Measurements from ENCODE around the gene STAB2. TPM values are rescaled to one million over a fixed set of nuclear protein-coding genes. Genes with fewer than 3 reads are reported as not detected.
A peak's percentile ranks its signal among the peaks of the same experiment; 100 is the strongest.

Gene STAB2
- polyA plus RNA-seq, 3 donors, result 1.1 to 2.0 (median 1.3) TPM

DNA sequence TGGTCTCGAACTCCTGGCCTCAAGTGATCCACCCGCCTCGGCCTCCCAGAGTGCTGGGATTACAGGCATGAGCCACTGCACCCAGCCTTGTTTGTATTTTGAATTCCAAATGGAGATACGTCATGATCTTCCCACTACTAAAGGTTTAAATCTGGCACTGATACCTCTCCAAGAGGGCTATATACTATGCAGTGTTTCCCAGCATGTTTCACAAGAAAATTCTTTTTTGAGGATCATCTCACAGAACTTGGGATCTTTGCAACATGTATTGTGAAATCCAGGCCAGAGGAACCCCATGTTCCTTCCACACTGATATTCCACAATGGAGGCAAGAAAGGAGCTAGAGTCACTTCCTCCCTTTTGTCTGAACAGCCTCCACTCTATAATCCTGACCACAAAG is 141.2 kb downstream of the STAB2 start:
- no peak for DNase-seq (ENCODE audit: extremely low read depth in 1 of 11, low read depth in 9 of 11, low spot score in 4 of 11)

DNA sequence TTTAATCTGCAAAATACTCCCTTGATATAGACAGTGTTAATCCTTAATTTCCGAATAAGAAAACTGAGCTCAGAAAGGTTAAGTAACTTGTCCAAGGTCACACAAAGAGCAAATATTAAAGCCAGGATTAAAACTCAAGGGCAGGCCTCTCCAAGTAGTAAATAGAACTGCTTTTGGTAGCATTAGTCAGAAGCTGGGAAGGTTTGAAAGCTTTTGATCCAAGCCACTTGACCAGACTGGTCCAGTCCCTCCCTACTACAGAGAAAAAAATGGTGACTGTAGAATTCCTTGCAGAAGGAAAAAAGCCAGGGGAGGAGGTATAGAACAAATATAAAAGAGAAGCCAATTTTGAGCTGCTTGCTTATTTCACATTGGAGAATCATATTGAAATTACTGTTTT is 142.4 kb downstream of the STAB2 start:
- no peak for DNase-seq (ENCODE audit: extremely low read depth in 1 of 11, low read depth in 9 of 11, low spot score in 4 of 11)

DNA sequence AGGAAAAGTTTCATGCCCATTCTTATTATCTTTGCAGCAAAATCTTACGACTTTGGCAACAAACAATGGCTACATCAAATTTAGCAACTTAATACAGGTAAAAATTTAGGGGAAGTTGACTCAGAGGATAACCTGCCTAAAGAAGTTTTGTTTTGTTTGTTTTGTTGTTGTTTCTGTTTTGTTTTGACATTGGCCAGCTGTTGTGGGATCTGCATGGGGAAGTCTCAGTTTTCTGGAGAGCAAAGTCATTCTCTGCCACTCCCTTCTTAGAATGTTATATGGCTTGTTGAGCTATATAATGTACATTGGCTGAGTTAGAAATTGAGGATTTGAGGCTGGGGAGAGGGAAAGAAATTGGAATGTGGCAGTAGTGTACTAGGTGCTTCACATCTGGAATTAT is 144.5 kb downstream of the STAB2 start:
- DNase-seq (ENCODE audit: extremely low read depth in 1 of 11, low read depth in 9 of 11, low spot score in 4 of 11), result no peak

DNA sequence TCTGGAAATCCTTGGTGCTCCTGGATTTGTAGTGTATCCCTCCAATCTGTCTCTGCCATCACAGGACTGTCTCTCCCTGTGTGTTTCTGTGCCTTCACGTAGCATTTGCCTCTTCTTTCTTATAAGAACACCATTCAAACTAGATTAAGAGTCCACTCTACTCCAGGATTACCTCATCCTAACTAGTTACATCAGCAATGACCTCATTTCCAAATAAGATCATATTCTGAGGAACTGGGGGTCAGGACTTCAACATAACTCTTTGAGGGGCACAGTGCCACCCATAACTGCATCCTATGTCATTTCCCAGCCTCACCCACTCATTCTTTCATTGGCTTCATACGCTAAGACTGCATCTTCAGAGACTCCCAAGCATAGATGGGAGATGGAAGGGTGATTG is 147.8 kb downstream of the STAB2 start:
- no peak for DNase-seq (ENCODE audit: extremely low read depth in 1 of 11, low read depth in 9 of 11, low spot score in 4 of 11)

DNA sequence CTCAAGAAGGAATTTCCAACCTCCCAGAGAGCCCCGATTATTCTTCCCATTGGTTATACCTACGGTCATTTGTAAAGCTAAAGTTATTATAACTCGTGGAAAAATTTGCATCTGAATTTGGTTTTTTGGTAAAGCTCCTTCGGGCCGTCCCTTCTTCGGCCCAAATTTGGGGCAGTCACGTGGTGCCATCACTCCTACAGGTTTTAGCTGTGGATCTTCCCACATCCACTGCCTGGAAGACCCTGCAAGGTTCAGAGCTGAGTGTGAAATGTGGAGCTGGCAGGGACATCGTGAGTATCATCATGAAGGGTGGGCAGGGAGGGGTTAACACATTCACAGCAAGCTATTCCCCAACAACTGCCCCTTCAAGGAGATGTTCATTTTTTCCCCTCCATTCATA is 148.2 kb downstream of the STAB2 start:
- DNase-seq (ENCODE audit: extremely low read depth in 1 of 11, low read depth in 9 of 11, low spot score in 4 of 11), result no peak

DNA sequence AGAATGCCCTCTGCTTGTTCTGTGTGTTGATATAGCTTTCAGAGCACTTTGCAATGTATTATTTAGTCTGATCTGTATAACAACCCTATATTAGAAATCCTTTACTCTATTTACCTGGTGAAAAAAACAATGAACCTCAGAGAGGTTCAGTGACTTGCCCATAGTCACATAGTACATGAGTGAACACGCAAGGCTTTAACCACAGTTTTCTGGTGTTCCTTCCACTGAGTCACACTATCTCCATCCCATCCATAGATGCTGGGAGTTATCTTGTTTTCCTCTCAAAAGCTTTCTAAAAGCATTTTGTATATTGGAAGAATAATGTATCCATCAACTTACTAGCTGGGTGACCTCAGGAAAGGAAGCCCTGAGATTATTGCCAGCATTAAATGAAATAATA is 149.5 kb downstream of the STAB2 start:
- no peak for DNase-seq (ENCODE audit: extremely low read depth in 1 of 11, low read depth in 9 of 11, low spot score in 4 of 11)

DNA sequence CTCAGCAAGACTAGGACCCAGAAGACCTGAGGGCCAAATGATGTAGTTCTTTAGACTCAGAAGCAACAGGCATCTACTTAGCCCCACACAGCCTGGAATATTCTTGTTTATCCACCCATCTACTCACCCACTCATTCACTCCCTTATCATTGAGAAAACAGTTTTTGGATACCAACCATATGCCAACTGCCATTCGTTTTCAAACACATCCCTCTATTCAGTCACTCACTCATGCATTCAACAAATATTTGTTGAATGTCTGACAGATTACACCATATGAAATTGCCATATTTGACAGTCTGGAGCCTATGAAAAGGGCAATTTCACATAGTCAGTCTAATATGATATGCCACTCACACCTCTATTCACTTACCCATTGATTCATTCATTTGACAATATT is 150.8 kb downstream of the STAB2 start:
- DNase-seq (ENCODE audit: extremely low read depth in 1 of 11, low read depth in 9 of 11, low spot score in 4 of 11), result no peak

DNA sequence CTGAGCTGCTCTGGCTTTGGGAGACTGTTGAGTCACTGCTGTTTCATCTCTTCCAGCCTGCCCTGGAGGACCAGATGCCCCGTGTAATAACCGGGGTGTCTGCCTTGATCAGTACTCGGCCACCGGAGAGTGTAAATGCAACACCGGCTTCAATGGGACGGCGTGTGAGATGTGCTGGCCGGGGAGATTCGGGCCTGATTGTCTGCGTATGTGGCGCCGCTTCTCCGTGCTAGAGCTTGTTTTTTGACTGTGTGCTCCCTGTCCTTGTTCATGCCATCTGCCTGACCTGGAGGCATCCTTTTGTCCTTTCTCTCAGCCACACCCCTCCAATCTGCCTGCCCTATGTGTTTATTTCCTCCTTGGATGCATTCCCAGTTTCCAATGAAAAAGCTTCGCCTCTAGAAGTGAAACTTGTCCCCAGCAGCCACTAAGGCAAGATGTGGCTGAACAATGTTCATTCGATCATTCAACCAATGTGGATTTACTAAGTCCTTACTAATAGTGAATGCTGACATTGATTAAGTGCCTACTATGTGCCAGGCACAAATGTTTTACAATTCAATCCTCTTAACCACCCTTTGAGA is 155.4 kb downstream of the STAB2 start:
- DNase-seq (ENCODE audit: extremely low read depth in 1 of 11, low read depth in 9 of 11, low spot score in 4 of 11), result peak in 5 of 11 donors; percentile 3 to 20 (median 5)

DNA sequence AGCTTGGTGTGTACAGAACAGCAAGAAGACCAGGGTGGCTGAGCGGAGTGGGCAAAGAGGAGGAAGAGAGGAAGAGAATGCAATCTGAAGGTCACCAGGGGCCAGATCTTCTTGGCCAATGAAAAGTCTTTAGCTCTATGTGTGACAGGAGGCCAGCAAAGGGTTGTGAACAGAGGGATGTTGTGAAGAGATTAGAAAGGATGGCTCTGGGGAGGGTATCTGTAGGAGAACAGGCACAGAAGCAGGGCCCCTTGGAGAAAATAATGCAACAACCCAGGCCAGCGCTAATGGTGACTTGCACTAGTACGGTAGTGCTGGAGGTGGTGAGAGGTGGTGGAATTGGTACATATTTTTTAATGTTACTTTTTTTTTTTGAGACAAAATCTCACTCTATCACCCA is 156.7 kb downstream of the STAB2 start:
- no peak for DNase-seq (ENCODE audit: extremely low read depth in 1 of 11, low read depth in 9 of 11, low spot score in 4 of 11)

DNA sequence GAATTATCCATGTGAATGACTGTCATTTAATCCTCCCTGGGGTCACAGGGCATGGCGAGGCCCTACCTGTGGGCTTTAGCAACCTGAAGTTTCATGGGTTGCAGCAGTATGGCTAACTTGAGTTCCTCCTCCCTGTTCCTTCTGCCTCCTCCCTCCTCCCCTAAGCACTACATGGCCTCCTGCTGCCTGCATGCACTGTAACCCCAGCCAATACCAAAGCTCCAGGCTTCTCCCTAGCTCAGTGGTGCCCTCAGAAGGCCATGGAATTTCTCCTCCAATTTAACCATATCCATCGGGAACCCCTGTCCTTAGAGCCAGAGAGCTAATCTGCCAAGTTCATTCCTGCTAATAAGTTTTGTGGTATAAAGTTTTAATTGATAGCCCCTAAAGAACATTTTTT is 158.9 kb downstream of the STAB2 start:
- no peak for DNase-seq (ENCODE audit: extremely low read depth in 1 of 11, low read depth in 9 of 11, low spot score in 4 of 11)

DNA sequence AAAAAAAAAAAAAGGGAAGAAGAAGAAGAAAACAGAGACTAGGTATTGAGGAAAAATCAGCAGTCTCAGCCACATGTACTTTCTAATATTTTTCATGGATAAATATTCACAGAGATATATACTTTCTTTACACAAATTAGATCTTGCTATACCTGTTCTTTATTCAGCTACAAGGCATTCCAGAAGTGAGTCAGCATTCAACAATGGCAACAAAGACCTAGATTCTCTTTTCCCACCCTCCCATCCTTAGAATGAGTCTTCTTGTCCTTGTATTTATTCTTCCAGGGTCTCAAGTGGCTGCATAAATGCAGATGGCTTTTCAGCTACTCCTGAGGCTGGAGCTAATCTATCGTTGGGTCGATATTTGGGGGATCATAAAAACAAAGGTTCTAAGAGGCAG is 160.9 kb downstream of the STAB2 start:
- DNase-seq (ENCODE audit: extremely low read depth in 1 of 11, low read depth in 9 of 11, low spot score in 4 of 11), result no peak

DNA sequence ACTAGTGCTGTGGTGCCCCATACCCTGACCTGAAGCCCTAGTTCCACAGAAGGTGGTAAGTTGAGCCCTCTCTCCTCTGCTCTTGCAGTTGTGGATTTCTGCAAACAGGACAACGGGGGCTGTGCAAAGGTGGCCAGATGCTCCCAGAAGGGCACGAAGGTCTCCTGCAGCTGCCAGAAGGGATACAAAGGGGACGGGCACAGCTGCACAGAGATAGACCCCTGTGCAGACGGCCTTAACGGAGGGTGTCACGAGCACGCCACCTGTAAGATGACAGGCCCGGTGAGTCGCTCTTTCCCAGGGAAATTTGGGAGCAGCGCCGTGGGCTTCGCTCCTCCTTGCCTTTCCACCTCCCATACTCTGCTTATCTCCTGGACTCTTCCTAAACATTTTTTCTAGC is 161.8 kb downstream of the STAB2 start:
- no peak for DNase-seq (ENCODE audit: extremely low read depth in 1 of 11, low read depth in 9 of 11, low spot score in 4 of 11)

DNA sequence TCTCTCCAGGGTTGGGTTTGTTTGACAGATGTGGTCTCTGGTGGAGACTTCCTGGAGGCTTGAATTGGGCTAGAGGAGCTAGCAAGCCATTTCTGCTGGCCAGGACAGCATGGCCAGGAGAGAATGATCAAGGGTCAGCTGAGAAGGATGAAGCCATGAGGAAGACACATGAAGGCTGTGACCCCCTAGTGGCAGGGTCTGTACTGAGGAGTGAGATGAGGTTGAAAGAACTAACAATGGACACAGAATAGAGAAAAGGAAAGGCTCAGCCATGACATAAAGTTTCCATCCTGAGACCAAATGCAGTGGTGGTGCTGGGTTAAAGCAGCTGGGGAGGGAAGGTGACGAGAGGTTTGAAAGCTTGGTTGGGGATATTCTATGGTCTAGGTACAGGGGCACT is 164.1 kb downstream of the STAB2 start:
- no peak for DNase-seq (ENCODE audit: extremely low read depth in 1 of 11, low read depth in 9 of 11, low spot score in 4 of 11)

DNA sequence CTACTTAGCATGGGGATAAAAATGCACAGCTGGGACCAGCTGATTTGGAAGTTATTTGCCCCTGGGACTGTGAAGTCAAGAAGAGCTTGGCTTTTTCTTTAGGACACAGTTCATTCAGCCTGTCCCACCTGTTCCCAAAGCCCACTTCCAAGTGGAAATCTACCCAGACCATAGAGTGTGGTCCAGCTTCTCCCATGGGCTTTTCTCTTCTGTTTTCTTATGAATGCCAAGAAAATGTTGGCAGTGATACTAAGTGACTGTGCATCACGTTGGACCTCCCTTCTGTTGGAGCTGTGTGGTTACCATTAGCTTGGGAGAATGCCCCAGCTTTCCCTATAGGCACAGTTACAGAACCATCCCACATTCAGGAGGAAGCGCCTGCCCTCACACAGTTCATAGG is 164.5 kb downstream of the STAB2 start:
- DNase-seq (ENCODE audit: extremely low read depth in 1 of 11, low read depth in 9 of 11, low spot score in 4 of 11), result no peak

DNA sequence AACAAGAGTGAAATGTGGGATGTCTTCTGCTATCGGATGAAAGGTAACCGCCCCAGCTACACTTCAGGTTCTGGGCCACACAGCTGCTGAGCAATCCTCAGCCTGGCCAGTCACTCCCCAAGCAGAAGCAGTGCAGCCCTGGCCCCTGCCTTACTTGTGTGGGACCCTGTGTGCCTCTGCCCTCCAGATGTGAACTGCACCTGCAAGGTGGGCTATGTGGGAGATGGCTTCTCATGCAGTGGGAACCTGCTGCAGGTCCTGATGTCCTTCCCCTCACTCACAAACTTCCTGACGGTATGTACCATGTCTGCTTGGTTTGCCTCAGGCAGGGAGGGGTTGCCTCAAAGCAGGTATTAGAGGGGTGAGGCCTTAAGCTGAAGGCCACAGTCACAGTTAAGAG is 168.4 kb downstream of the STAB2 start:
- no peak for DNase-seq (ENCODE audit: extremely low read depth in 1 of 11, low read depth in 9 of 11, low spot score in 4 of 11)

DNA sequence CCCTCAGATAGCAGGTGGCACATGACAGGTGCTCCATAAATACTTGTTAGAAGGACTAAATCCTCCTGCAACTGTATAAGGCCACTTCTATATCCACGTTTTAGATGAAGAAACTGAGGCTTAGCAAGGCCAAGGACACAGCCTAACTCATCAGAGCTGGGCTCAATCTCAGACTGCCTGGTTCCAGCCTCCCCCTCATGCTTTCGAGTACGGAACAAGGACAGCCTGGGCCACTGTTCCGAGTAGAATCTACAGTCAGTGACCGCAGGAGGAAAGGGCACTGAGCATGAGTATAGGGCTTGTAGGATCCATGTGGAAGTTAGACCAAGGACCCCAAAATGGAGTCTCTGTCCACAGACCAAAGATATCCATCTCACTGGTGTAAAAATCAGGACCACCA is 169.4 kb downstream of the STAB2 start:
- no peak for DNase-seq (ENCODE audit: extremely low read depth in 1 of 11, low read depth in 9 of 11, low spot score in 4 of 11)

DNA sequence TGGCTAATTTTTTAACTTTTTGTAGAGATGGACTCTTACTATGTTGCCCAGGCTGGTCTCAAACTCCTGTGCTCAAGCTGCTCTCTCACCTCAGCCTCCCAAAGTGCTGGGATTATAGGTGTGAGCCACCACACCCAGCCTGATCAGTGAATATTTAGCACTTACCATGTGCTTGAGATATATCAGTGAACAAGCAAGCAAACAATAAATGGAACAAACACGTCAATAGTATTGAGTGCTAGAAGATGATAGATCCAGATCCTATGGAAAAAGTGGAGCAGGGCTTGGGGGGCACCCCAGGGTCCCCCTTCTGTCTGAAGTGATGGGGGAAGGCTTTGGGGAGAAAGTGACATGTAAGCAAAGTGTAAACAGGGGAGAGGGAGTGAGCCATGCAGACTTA is 170.2 kb downstream of the STAB2 start:
- no peak for DNase-seq (ENCODE audit: extremely low read depth in 1 of 11, low read depth in 9 of 11, low spot score in 4 of 11)

DNA sequence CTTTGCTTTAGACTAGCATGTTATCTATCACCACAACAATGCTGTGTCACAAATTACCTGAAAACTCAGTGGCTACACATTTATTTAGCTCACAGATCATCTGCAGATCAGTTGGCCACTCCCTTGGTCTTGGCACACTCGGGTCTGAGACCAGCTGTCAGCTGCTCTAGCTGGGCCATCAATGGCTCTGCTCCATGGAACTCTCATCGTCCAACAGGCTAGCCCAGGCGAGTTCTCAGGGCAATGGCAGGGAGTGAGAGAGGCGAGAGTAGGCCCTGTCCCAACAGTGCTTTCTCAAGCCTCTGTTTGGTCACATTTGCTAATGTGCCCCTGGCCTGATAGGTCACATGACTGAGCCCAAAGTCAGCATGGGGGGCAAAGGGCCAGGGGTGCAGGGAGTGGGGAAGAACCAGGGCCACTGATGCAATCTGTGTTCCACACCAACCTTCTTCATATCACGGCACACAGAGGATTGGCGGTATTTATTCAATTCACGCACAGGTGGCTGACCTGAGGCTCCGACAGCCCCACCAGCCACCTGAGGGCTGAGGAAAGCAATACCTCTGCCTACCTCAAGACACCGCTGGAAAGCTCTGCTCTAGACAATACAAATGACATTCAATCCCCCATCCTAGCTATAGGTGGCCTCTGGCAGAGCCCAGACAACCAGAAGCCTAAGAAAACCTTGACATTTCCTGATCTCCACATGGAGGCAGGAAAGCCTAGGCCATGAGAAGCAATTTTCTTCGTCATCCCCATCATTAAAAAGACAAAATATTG is 171.4 kb downstream of the STAB2 start:
- no peak for DNase-seq (ENCODE audit: extremely low read depth in 1 of 11, low read depth in 9 of 11, low spot score in 4 of 11)

DNA sequence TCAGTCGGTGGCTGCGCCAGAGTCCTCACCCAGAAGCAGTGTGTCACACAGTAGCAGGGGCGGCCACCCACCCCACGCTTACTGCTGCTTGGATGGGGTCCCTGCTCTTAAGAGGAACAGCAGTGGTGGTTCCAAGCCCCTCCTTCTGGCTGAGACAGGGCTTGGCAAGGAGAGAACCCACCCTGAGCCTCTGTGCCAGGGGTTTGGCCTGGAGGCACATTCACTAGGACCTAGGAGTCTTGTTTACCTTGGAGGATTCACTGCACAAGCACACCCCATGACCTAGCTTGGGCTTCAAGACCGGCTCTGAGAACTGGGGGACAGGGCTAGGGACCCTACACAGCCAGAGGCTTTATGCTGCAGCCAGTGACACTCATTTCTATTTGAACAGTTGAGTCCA is 175.4 kb downstream of the STAB2 start:
- DNase-seq (ENCODE audit: extremely low read depth in 1 of 11, low read depth in 9 of 11, low spot score in 4 of 11), result no peak

DNA sequence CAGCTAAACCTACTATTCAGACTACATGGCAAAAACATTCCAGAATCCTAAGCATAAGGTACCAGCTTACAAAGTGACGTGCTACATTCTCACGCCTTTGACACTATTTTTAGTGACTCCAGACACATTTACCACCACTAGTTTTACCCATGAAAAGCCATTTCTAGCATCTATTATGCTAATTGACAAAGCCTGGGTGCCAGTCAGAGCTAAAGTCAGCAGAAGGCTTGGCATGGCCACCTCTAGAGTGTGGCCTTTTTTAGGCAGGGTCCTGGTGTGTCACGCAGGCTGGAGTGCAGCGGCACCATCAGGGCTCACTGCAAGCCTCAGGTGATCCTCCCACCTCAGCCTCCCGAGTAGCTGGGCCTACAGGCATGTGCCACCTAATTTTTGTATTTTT is 178.2 kb downstream of the STAB2 start:
- no peak for DNase-seq (ENCODE audit: extremely low read depth in 1 of 11, low read depth in 9 of 11, low spot score in 4 of 11)

DNA sequence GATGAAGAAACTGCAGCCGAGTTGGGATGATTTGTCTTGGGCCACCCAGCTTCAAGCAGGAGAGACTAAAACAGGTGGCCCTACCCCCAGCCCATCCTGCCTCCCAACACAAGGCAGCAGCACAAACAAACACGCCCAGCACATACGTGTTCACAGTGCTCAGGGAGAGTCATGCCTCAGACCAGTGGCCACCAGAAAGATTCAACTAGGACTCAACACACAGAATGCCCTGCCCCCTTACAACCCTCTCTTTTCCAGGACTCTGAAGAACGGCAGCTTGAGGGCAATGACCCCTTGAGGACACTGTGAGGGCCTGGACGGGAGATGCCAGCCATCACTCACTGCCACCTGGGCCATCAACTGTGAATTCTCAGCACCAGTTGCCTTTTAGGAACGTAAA is 179.0 kb downstream of the STAB2 start:
- DNase-seq (ENCODE audit: extremely low read depth in 1 of 11, low read depth in 9 of 11, low spot score in 4 of 11), result no peak

All from renal cortex interstitium (tissue), 11 donors.